GM21526 (cell line): Measurements from ENCODE around the gene CNTN5.

Source experiments
- ATAC-seq: cut with Tn5 transposase; IDR thresholded peaks from one replicate; pipeline ENCODE4 v1.9.1; 2021; ENCODE audit warnings: moderate library complexity; ENCODE audit not compliant: unreplicated experiment, low FRiP score

CNTN5 gene

GRCh38 chr11:100353083-100353482 lies 1332.3 kb downstream of the CNTN5 start:
- no peak for ATAC-seq

GRCh38 chr11:100354736-100355135 lies 1334.0 kb downstream of the CNTN5 start:
- ATAC-seq: no peak

GRCh38 chr11:100356035-100356434 lies 1335.3 kb downstream of the CNTN5 start:
- ATAC-seq: no peak

- no peak for ATAC-seq
These were observed 1338.5 kb downstream of the CNTN5 start for GRCh38 chr11:100359281-100359680.

DNA sequence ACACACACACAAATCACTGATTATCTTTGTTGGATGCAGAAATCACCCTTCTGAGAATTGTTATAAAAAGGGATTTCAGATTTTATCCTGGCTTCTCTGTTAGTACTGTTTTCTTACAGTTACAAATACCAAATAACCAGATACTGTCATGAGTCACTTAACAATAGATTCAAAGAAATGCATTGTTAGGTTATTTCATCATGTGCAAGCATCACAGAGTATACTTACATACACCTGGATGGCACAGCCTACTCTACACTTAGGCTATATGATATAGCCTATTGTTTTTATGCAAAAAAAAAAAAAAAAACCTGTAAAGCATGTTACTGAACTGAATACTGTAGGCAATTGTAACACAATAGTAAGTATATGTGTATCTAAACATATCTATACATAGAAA lies 1347.1 kb downstream of the CNTN5 start:
- no peak for ATAC-seq

DNA sequence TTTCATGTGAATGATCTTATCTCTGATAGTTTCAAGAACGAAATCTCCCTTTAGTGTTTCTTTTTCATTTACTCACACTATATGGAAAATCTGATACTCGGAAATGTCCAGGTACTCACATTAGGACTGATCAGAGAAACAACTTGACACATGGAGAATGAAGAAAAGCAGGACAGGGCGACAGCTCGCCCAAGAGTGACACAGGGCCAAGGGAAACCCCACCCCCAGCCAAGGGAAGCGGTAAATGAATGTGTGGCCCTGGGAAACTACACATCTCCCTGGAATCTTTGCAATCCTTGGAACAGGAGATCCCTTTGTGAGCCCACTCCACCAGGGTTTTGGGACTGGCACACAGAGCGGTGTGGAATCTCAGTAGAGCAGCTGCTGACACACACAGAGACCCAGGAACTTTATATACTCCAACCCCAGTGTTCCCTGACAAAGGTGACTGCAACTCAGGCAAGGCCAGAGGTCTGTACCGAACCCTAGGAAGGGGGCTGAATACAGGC lies 1362.7 kb downstream of the CNTN5 start:
- no peak for ATAC-seq

DNA sequence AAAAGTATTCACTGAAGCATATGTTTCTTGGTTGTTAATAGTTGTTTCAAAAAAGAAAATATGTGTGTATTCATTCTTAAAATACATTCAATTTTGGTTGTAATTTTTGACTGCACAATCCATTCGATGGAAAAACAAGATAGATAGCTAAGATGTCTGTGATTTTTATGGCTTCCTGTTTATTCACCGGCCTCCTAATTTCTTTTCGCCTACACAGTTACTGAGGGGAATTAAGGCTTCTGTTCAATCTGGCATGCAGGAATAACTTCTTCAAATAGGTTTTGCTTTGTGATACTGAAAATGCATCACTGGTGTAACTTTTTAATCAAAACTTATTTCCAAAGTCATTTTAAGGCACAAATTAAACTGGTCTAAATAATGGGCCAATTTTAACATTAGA lies 1375.5 kb downstream of the CNTN5 start:
- no peak for ATAC-seq

- no peak for ATAC-seq
These were observed 1376.7 kb downstream of the CNTN5 start for GRCh38 chr11:100397401-100397800.

- ATAC-seq: no peak
These were observed 1383.1 kb downstream of the CNTN5 start for GRCh38 chr11:100403816-100404215.

- no peak for ATAC-seq
These were observed 1384.2 kb downstream of the CNTN5 start for GRCh38 chr11:100404907-100405306.
